ENCODE measurements around the gene KMO. TPM values are rescaled to one million over a fixed set of nuclear protein-coding genes. Genes with fewer than 3 reads are reported as not detected.
A peak's percentile ranks its signal among the peaks of the same experiment; 100 is the strongest.

The KMO gene
- polyA plus RNA-seq, 3 donors = 24.3 to 29.4 (median 26.3) TPM

GRCh38 chr1:241591736-241592135, 59.6 kb downstream of the KMO start:
- no peak for DNase-seq (ENCODE audit: low read depth in 3 of 3, low spot score in 2 of 3)

GRCh38 chr1:241592273-241592958, 60.2 kb downstream of the KMO start:
- no peak for DNase-seq (ENCODE audit: low read depth in 3 of 3, low spot score in 2 of 3)

- DNase-seq (ENCODE audit: low read depth in 3 of 3, low spot score in 2 of 3) = no peak
Observed at GRCh38 chr1:241593186-241593585, 61.0 kb downstream of the KMO start.

- no peak for DNase-seq (ENCODE audit: low read depth in 3 of 3, low spot score in 2 of 3)
Observed at GRCh38 chr1:241596633-241597032, 64.5 kb downstream of the KMO start.

- no peak for DNase-seq (ENCODE audit: low read depth in 3 of 3, low spot score in 2 of 3)
Observed at GRCh38 chr1:241598249-241598648, 66.1 kb downstream of the KMO start.

GRCh38 chr1:241600496-241600901, 68.3 kb downstream of the KMO start:
- no peak for DNase-seq (ENCODE audit: low read depth in 3 of 3, low spot score in 2 of 3)

GRCh38 chr1:241603731-241604245, 71.6 kb downstream of the KMO start:
- DNase-seq (ENCODE audit: low read depth in 3 of 3, low spot score in 2 of 3) = no peak

- no peak for DNase-seq (ENCODE audit: low read depth in 3 of 3, low spot score in 2 of 3)
Observed at GRCh38 chr1:241605146-241605805, 73.1 kb downstream of the KMO start.

GRCh38 chr1:241606544-241606943, 74.4 kb downstream of the KMO start:
- DNase-seq (ENCODE audit: low read depth in 3 of 3, low spot score in 2 of 3) = no peak

- no peak for DNase-seq (ENCODE audit: low read depth in 3 of 3, low spot score in 2 of 3)
Observed at GRCh38 chr1:241607497-241607896, 75.3 kb downstream of the KMO start.

- no peak for DNase-seq (ENCODE audit: low read depth in 3 of 3, low spot score in 2 of 3)
Observed at GRCh38 chr1:241608379-241609033, 76.3 kb downstream of the KMO start.

GRCh38 chr1:241610056-241610815, 78.1 kb downstream of the KMO start:
- DNase-seq (ENCODE audit: low read depth in 3 of 3, low spot score in 2 of 3) = no peak

GRCh38 chr1:241611063-241611462, 78.9 kb downstream of the KMO start:
- DNase-seq (ENCODE audit: low read depth in 3 of 3, low spot score in 2 of 3) = peak in 2 of 3 donors; percentile 23 to 31

- no peak for DNase-seq (ENCODE audit: low read depth in 3 of 3, low spot score in 2 of 3)
Observed at GRCh38 chr1:241611736-241612135, 79.6 kb downstream of the KMO start.

- DNase-seq (ENCODE audit: low read depth in 3 of 3, low spot score in 2 of 3) = no peak
Observed at GRCh38 chr1:241612533-241613477, 80.6 kb downstream of the KMO start.

- no peak for DNase-seq (ENCODE audit: low read depth in 3 of 3, low spot score in 2 of 3)
Observed at GRCh38 chr1:241614144-241614543, 82.0 kb downstream of the KMO start.

GRCh38 chr1:241614572-241614971, 82.4 kb downstream of the KMO start:
- DNase-seq (ENCODE audit: low read depth in 3 of 3, low spot score in 2 of 3) = no peak

- DNase-seq (ENCODE audit: low read depth in 3 of 3, low spot score in 2 of 3) = no peak
Observed at GRCh38 chr1:241615043-241615974, 83.1 kb downstream of the KMO start.

- no peak for DNase-seq (ENCODE audit: low read depth in 3 of 3, low spot score in 2 of 3)
Observed at GRCh38 chr1:241617426-241617825, 85.2 kb downstream of the KMO start.
